ENCODE results near the gene AFAP1. TPM values are rescaled to one million over a fixed set of nuclear protein-coding genes. Genes with fewer than 3 reads are reported as not detected.

Gene AFAP1
- total RNA-seq, 4 donors from 2014 or later, result 25.1 to 56.9 (median 26.4) TPM

DNA sequence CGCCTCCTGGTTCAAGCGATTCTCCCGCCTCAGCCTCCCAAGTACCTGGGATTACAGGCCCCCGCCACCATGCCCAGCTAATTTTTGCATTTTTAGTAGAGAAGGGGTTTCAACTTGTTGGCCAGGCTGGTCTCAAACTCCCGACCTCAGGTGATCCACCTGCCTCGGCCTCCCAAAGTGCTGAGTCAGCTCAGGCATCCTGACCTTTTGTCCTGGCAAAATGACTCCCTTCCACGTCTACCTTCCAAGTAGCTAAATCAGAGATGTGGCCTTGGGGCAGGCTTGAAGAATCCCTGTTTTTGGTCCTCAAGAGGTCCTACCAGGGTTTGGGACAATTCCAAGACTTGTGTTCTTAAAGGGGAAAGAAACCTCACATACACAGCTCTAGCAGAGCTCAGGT lies 12.8 kb downstream of the AFAP1 start:
- H3K4me1 ChIP-seq, result peaks cover 6 to 39% (median 23%) of the 10 kb centered on the region in 4 donors
- H3K27ac ChIP-seq, result no peak overlapping the region
- in situ Hi-C loops (cut with MboI; ENCODE audit: low pct_ligation_motif_present in 1 of 4, low pct_unique_long_range_greater_than_20kb in 1 of 4, low sequenced_read_pairs in 3 of 4) (no loop called here), intact Hi-C loops (cut with DNase I; ENCODE audit: low total_unique reads) (loop anchor here (1.0 kb wide), 1 partner anchor 15 kb away; no protein-coding TSS in a partner anchor)
- no peaks in the 10 kb centered on the region for H3K27me3 ChIP-seq
- DNase-seq, result no peak
- no peaks in the 10 kb centered on the region for H3K36me3 ChIP-seq
- 90% methylated on average over 7 of the region's 7 CpGs; no CpG with 5 or more reads in 1 of the 2 donors for WGBS, 2 donors (ENCODE audit: low coverage in 1 of 2)
- no peaks in the 10 kb centered on the region for H3K9me3 ChIP-seq
- H3K4me3 ChIP-seq, result no peak overlapping the region
- no peak for TF ChIP-seq POLR2AphosphoS5 (IDR thresholded peaks at IDR 0.05)
- TF ChIP-seq, protein P1, sequence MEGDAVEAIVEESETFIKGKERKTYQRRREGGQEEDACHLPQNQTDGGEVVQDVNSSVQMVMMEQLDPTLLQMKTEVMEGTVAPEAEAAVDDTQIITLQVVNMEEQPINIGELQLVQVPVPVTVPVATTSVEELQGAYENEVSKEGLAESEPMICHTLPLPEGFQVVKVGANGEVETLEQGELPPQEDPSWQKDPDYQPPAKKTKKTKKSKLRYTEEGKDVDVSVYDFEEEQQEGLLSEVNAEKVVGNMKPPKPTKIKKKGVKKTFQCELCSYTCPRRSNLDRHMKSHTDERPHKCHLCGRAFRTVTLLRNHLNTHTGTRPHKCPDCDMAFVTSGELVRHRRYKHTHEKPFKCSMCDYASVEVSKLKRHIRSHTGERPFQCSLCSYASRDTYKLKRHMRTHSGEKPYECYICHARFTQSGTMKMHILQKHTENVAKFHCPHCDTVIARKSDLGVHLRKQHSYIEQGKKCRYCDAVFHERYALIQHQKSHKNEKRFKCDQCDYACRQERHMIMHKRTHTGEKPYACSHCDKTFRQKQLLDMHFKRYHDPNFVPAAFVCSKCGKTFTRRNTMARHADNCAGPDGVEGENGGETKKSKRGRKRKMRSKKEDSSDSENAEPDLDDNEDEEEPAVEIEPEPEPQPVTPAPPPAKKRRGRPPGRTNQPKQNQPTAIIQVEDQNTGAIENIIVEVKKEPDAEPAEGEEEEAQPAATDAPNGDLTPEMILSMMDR (IDR thresholded peaks at IDR 0.05), result no peak
- TF ChIP-seq POLR2A (IDR thresholded peaks at IDR 0.05), result no peak
- TF ChIP-seq EP300 (IDR thresholded peaks at IDR 0.05; ENCODE audit: low read depth), result no peak

DNA sequence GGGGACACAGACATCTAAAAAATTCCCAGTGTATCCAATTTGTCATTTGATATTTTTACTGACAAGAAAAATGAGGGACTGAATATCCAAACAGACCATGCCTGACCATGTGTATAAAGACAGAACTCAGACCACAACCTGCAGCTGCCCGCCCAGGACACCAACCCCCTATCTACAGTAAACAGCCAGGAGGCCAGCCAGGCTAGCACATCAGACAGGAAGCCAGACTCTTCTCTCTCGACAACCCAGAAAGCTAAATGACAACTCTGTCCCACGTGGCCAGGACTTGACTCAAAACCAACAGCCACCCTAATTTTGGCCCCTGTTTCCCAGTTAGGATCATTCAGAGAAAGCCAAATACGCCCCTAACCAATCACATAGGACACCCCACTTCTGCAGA lies 15.1 kb downstream of the AFAP1 start:
- no peak for TF ChIP-seq EP300 (IDR thresholded peaks at IDR 0.05; ENCODE audit: low read depth)
- TF ChIP-seq POLR2A (IDR thresholded peaks at IDR 0.05), result no peak
- TF ChIP-seq POLR2AphosphoS5 (IDR thresholded peaks at IDR 0.05), result no peak
- TF ChIP-seq, protein P1 (IDR thresholded peaks at IDR 0.05), result no peak
- Histone ChIP-seq H3K4me3 (no peak overlapping the region), H3K9me3 (no peaks in the 10 kb centered on the region), H3K4me1 (peaks cover 6 to 26% (median 16%) of the 10 kb centered on the region in 4 donors), H3K27ac (no peak overlapping the region), H3K27me3 (no peaks in the 10 kb centered on the region), H3K36me3 (no peaks in the 10 kb centered on the region)
- intact Hi-C loops (cut with DNase I; ENCODE audit: low total_unique reads), result no loop called here
- 60% methylated on average over 4 of the region's 4 CpGs; no CpG with 5 or more reads in 1 of the 2 donors for WGBS, 2 donors (ENCODE audit: low coverage in 1 of 2)
- in situ Hi-C loops (cut with MboI; ENCODE audit: low pct_ligation_motif_present in 1 of 4, low pct_unique_long_range_greater_than_20kb in 1 of 4, low sequenced_read_pairs in 3 of 4), result no loop called here
- no peak for DNase-seq

DNA sequence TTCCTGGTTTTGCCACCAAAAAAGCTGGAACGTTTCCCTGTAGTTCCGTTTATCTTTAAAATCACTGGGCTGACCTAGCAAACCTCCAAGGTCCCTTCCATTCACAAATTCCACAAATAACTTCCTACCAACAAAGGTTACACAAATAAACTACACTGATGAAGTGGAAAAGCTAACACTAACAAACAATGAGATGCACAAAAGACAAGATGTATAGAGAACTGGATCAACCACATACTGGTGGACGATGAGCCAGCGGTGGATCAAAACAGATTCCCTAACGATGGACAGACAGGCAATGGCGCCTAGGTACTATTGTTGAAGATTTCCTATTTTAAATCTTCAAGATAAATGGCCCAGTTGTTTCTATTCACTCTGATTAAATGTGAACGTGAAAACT lies 15.5 kb downstream of the AFAP1 start:
- Histone ChIP-seq H3K27ac (no peak overlapping the region), H3K9me3 (no peaks in the 10 kb centered on the region), H3K4me3 (no peak overlapping the region), H3K36me3 (no peaks in the 10 kb centered on the region), H3K27me3 (no peaks in the 10 kb centered on the region), H3K4me1 (peaks cover 1 to 22% (median 14%) of the 10 kb centered on the region in 4 donors)
- DNase-seq, result no peak
- WGBS, 2 donors (ENCODE audit: low coverage in 1 of 2), result 71 to 85% methylated on average over 5 to 7 of the region's 7 CpGs
- intact Hi-C loops (cut with DNase I; ENCODE audit: low total_unique reads) (no loop called here), in situ Hi-C loops (cut with MboI; ENCODE audit: low pct_ligation_motif_present in 1 of 4, low pct_unique_long_range_greater_than_20kb in 1 of 4, low sequenced_read_pairs in 3 of 4) (no loop called here)
- TF ChIP-seq POLR2A (IDR thresholded peaks at IDR 0.05) (no peak), EP300 (IDR thresholded peaks at IDR 0.05; ENCODE audit: low read depth) (no peak), POLR2AphosphoS5 (IDR thresholded peaks at IDR 0.05) (no peak)
- TF ChIP-seq, protein P1 (IDR thresholded peaks at IDR 0.05), result no peak

DNA sequence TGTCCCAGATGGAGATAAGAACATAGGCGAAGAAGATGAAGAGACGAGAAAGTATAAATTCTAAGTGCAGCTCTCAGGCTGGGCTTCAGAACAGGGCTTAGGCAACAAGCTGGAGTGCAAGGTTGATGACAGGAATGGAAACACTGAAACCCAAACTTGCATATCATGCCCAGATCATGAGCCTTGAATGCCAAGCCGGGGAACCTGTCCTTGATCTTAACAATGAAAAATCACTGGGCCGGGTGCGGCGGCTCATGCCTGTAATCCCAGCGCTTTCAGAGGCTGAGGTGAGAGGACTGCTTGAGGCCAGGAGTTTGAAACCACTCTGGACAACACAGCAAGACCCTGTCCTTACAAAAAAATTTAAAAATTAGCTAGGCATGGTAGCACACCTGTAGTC lies 17.2 kb downstream of the AFAP1 start:
- intact Hi-C loops (cut with DNase I; ENCODE audit: low total_unique reads), result no loop called here
- H3K36me3 ChIP-seq, result no peaks in the 10 kb centered on the region
- TF ChIP-seq, protein P1 (IDR thresholded peaks at IDR 0.05), result no peak
- TF ChIP-seq EP300 (IDR thresholded peaks at IDR 0.05; ENCODE audit: low read depth) (no peak), POLR2A (IDR thresholded peaks at IDR 0.05) (no peak), POLR2AphosphoS5 (IDR thresholded peaks at IDR 0.05) (no peak)
- H3K4me3 ChIP-seq, result no peak overlapping the region
- no peaks in the 10 kb centered on the region for H3K9me3 ChIP-seq
- in situ Hi-C loops (cut with MboI; ENCODE audit: low pct_ligation_motif_present in 1 of 4, low pct_unique_long_range_greater_than_20kb in 1 of 4, low sequenced_read_pairs in 3 of 4), result no loop called here
- 90 to 93% methylated on average over 5 to 7 of the region's 7 CpGs for WGBS, 2 donors (ENCODE audit: low coverage in 1 of 2)
- no peaks in the 10 kb centered on the region for H3K27me3 ChIP-seq
- peaks cover 0 to 18% (median 12%) of the 10 kb centered on the region in 4 donors for H3K4me1 ChIP-seq
- no peak overlapping the region for H3K27ac ChIP-seq
- DNase-seq, result no peak

All from transverse colon (tissue), 4 donors.